HG02588 (cell line): Measurements from ENCODE around the gene LTF.
"Not testable (repeated sequence)": the region's sequence is repeated elsewhere in the genome, so short reads cannot be mapped to it uniquely, and the experiment has no call there.

ENCODE experiments used
- ATAC-seq: cut with Tn5 transposase; IDR thresholded peaks from one replicate; pipeline ENCODE4 v1.9.1; 2021; ENCODE audit warnings: mild to moderate bottlenecking, moderate library complexity; ENCODE audit not compliant: unreplicated experiment

Gene LTF

GRCh38 chr3:46464326-46465195, at the start of gene LTF:
Gene LTF (minus strand): TSS chr3:46464905. CDS start chr3:46464867, 38 bp downstream.
- no peak for ATAC-seq

- no peak for ATAC-seq
Measured at GRCh38 chr3:46512191-46512749, 47.6 kb upstream of the LTF start.

GRCh38 chr3:46509661-46510187, 45.0 kb upstream of the LTF start:
- ATAC-seq: no peak

DNA sequence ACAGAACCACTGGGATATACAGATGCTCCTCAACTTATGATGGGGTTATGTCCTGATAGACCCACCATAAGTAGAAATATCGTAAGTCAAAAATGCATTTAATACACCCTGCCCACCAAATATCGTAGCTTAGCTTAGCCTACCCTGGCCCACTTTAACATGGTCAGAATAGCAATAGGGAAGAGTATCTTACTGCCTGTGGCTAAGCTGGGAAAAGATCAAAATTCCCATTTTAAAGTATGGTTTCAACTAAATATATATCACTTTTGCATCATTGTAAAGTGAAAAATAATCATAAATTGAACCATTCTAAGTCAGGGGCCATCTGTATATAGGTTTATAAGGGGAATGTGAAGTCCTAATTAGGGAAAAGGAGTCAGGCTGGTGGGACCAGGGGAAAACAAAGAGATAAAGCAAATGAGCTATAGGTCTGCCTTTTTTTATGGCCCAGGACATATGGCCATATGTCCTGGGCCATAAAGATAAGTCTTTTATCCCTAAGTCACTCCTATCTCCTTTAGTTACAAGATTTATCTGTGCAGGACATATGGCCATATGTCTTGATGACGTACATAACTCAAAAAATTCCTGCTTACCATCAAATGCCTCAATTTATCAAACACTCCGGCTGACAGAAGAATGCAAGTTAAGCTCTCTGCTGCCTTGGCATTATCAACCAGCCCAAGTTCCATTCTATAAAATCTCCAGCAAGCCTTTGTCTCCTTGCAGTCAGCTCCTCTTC, 44.3 kb upstream of the LTF start:
- no peak for ATAC-seq

GRCh38 chr3:46506526-46506925, 41.8 kb upstream of the LTF start:
- no peak for ATAC-seq

GRCh38 chr3:46505953-46506352, 41.2 kb upstream of the LTF start:
- no peak for ATAC-seq

DNA sequence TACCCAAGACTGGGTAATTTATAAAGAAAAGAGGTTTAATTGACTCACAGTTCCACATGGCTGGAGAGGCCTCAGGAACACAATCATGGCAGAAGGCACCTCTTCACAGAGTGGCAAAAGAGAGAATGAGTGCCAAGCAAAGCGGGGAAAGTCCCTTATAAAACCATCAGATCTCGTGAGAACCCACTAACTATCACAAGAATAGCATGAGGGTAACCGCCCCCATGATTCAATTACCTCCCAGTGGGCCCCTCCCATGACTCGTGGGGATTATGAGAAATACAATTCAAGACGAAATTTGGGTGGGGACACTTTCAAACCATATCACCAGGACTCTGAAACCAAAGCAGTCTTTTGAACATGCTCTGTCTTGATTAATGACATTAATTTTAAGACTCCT, 40.1 kb upstream of the LTF start:
- no peak for ATAC-seq

- ATAC-seq: no peak
Measured at GRCh38 chr3:46503200-46503874, 38.6 kb upstream of the LTF start.

GRCh38 chr3:46501702-46502101, 37.0 kb upstream of the LTF start:
- ATAC-seq: no peak

DNA sequence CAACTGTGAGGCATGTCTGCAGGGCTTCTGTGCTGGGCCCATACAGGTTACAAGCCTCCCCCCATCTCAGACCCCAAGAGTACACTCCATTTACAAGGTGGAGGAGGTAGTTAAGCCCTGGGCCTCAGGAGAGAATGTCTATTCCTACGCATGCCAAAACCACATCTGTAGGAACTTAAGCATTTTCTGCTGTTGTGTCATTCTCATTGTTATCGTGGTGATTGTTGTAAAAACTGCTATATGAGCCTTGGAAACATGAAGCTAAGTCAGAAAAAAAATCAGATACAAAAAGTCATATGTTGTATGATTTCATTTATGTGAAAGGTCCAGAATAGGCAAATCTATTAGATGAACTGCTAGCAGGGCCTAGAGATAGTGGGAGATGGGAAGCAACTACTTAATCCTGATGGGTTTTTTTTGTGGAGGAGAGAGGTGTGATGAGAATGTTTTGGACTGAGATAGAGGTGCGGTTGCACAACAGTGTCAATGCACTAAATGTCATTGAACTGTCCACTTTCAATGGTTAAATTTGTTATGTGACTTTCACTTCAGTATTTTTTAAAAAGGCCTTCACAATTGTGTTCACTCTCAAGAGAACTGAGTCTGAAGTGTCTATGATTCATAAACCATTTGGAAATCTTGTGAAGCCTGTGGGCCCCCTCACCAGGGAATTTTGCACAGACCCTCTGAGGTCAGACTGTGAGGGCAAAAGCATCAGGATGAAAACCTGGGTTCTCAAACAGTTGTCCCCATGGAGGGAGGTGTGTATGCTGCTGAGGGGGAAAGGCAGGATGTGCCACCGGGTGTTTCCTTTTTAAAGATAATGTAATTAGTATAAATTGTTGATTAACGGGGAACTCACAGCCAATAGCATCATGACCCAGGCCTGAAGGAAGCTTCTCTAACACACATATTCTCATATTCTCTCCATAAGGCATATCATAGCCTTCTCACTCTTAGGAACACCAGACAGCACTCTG, 36.2 kb upstream of the LTF start:
- no peak for ATAC-seq

DNA sequence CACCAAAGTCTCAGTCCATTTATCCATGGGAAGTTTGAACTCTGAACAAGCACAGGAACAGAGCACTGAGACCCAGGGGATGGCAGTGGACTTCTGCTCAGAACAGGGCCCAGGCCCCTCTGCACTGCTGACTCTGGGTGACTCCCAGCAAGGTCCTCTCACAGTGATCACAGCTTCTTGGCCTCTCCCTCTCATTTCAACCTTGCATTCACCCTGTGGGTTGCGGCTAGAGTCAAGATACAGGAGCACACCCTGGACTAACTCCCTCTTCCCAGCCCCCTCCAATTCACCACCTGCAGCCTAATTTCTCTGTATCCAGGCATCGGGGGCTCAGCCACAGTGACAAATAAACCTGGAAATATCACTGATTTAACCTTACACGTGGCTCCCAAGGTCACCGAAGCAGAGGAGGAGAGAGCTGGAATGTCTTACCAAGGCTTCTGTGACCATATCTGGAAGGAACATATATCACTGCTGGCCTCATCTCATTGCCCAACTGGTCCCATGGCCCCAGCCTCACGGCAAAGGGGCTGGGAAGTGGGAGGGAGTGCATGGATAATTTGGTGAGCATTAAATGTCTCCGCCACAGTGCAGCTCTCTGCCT, 34.3 kb upstream of the LTF start:
- no peak for ATAC-seq

- no peak for ATAC-seq
Measured at GRCh38 chr3:46497556-46498265, 33.0 kb upstream of the LTF start, which contains the start of gene RTP3. Gene RTP3 (plus strand): TSS chr3:46497976. CDS start chr3:46498063, 87 bp downstream.

DNA sequence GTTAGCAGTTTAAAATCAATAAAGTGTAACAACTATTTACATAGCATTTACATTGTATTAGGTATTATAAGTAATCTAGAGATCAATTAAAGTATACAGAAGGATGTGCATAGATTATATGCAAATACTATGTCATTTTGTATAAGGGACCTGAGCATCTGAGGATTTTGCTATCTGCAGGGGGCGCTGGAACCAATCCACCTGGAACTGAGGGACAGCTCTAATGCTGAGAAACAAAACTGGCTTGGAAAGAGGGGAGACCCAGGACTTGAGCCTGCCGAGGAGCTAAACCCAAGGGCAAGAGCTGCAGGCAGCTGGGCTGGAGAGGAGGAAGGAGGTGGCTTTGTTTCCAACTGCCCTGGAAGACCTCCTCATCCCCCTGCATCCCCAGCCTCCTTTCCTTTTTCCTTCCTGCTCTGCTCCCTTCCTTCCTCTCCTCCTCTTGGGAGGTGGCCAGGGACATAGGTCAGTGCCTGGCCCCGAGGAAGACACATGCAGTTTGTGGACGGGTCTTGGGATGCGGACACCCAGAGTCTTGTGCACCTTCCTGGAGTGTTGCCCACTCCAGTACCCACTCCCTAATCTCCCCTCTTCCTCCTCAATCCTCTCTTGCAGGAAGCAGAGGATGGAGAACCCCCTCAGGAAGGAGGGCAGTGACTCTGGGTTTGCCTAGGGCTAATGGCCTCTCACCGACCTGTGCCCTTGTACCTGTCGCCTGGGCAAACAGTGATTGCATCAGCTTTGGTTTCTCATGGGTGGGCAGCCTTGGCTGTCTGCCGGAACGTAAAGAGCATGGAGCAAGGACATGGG, 32.2 kb upstream of the LTF start:
- ATAC-seq: no peak

GRCh38 chr3:46495901-46496456, 31.3 kb upstream of the LTF start:
- ATAC-seq: no peak

- ATAC-seq: not testable (repeated sequence)
Measured at GRCh38 chr3:46494491-46494890, 29.8 kb upstream of the LTF start.

- no peak for ATAC-seq
Measured at GRCh38 chr3:46492890-46493547, 28.3 kb upstream of the LTF start.
